ENCODE measurements around the gene CGRRF1. TPM values are rescaled to one million over a fixed set of nuclear protein-coding genes. Genes with fewer than 3 reads are reported as not detected.

The CGRRF1 gene
- total RNA-seq, 1 experiment from 2014 or later: 11.2 TPM

- H3K27me3 ChIP-seq (replicated peaks; ENCODE audit: insufficient read depth, low read depth, low read length, poor library complexity): no peaks in the 10 kb centered on the region
- DNase-seq (ENCODE audit: low spot score): no peak
- H3K27ac ChIP-seq (ENCODE audit: low read depth, low read length, poor library complexity, severe bottlenecking): no peak overlapping the region
- intact Hi-C loops (cut with micrococcal nuclease; ENCODE audit: unreplicated experiment): no loop called here
- no peaks in the 10 kb centered on the region for H3K36me3 ChIP-seq (ENCODE audit: insufficient read depth, low read length, poor library complexity, severe bottlenecking)
- ChIA-PET CTCF (interaction anchor here (1.0 kb wide), 1 partner anchor 26 kb away, joined by 6 read pairs; no protein-coding TSS in a partner anchor), POLR2A (ENCODE audit: low non-redundant PET) (no interaction called here)
- H3K4me1 ChIP-seq (ENCODE audit: insufficient read depth, low read length, poor library complexity, severe bottlenecking): peaks cover 8% of the 10 kb centered on the region
- no peak overlapping the region for H3K4me3 ChIP-seq (ENCODE audit: low read depth, low read length, poor library complexity, severe bottlenecking)
- no TSS peak for BruUV-seq (replicated peaks)
- peaks cover 8% of the 10 kb centered on the region for H3K9me3 ChIP-seq (ENCODE audit: low read depth, low read length, poor library complexity, severe bottlenecking)
- TF ChIP-seq CTCF (conservative IDR thresholded peaks at IDR 0.05; ENCODE audit: low read depth, low read length) (no peak), EZH2 (IDR thresholded peaks at IDR 0.05; ENCODE audit: borderline replicate concordance, low read depth, low read length, poor library complexity, severe bottlenecking) (no peak)
These were observed 42.4 kb upstream of the CGRRF1 start for GRCh38 chr14:54467280-54467679.

GRCh38 chr14:54470701-54471100 lies 39.0 kb upstream of the CGRRF1 start:
- Histone ChIP-seq H3K36me3 (ENCODE audit: insufficient read depth, low read length, poor library complexity, severe bottlenecking) (no peaks in the 10 kb centered on the region), H3K4me1 (ENCODE audit: insufficient read depth, low read length, poor library complexity, severe bottlenecking) (peaks cover 33% of the 10 kb centered on the region), H3K9me3 (ENCODE audit: low read depth, low read length, poor library complexity, severe bottlenecking) (peaks cover 8% of the 10 kb centered on the region), H3K27ac (ENCODE audit: low read depth, low read length, poor library complexity, severe bottlenecking) (no peak overlapping the region), H3K27me3 (replicated peaks; ENCODE audit: insufficient read depth, low read depth, low read length, poor library complexity) (no peaks in the 10 kb centered on the region), H3K4me3 (ENCODE audit: low read depth, low read length, poor library complexity, severe bottlenecking) (no peak overlapping the region)
- no TSS peak for BruUV-seq (replicated peaks)
- CTCF ChIA-PET: no interaction called here
- POLR2A ChIA-PET (ENCODE audit: low non-redundant PET): no interaction called here
- intact Hi-C loops (cut with micrococcal nuclease; ENCODE audit: unreplicated experiment): no loop called here
- no peak for TF ChIP-seq EZH2 (IDR thresholded peaks at IDR 0.05; ENCODE audit: borderline replicate concordance, low read depth, low read length, poor library complexity, severe bottlenecking)
- TF ChIP-seq CTCF (conservative IDR thresholded peaks at IDR 0.05; ENCODE audit: low read depth, low read length): no peak
- no peak for DNase-seq (ENCODE audit: low spot score)

- no peak for DNase-seq (ENCODE audit: low spot score)
- BruUV-seq (replicated peaks): no TSS peak
- peaks cover 4% of the 10 kb centered on the region for H3K36me3 ChIP-seq (ENCODE audit: insufficient read depth, low read length, poor library complexity, severe bottlenecking)
- POLR2A ChIA-PET (ENCODE audit: low non-redundant PET): no interaction called here
- intact Hi-C loops (cut with micrococcal nuclease; ENCODE audit: unreplicated experiment): no loop called here
- no peaks in the 10 kb centered on the region for H3K27me3 ChIP-seq (replicated peaks; ENCODE audit: insufficient read depth, low read depth, low read length, poor library complexity)
- no peak overlapping the region for H3K27ac ChIP-seq (ENCODE audit: low read depth, low read length, poor library complexity, severe bottlenecking)
- peaks cover 8% of the 10 kb centered on the region for H3K9me3 ChIP-seq (ENCODE audit: low read depth, low read length, poor library complexity, severe bottlenecking)
- H3K4me1 ChIP-seq (ENCODE audit: insufficient read depth, low read length, poor library complexity, severe bottlenecking): peaks cover 41% of the 10 kb centered on the region
- H3K4me3 ChIP-seq (ENCODE audit: low read depth, low read length, poor library complexity, severe bottlenecking): no peak overlapping the region
- CTCF ChIA-PET: interaction anchor here (0.7 kb wide), 1 partner anchor 1041 kb away, joined by 6 read pairs; no protein-coding TSS in a partner anchor
- TF ChIP-seq EZH2 (IDR thresholded peaks at IDR 0.05; ENCODE audit: borderline replicate concordance, low read depth, low read length, poor library complexity, severe bottlenecking) (no peak), CTCF (conservative IDR thresholded peaks at IDR 0.05; ENCODE audit: low read depth, low read length) (no peak)
These were observed 38.1 kb upstream of the CGRRF1 start for GRCh38 chr14:54471641-54472040.

Measured in A673 (cell line).